ENCODE results near the gene IQSEC1. TPM values are rescaled to one million over a fixed set of nuclear protein-coding genes. Genes with fewer than 3 reads are reported as not detected.

IQSEC1 gene
- total RNA-seq, 1 experiment from 2014 or later, result 28.1 TPM

GRCh38 chr3:12994607-12995388 lies 78.4 kb downstream of the IQSEC1 start (continued):
- TF ChIP-seq, protein P1, sequence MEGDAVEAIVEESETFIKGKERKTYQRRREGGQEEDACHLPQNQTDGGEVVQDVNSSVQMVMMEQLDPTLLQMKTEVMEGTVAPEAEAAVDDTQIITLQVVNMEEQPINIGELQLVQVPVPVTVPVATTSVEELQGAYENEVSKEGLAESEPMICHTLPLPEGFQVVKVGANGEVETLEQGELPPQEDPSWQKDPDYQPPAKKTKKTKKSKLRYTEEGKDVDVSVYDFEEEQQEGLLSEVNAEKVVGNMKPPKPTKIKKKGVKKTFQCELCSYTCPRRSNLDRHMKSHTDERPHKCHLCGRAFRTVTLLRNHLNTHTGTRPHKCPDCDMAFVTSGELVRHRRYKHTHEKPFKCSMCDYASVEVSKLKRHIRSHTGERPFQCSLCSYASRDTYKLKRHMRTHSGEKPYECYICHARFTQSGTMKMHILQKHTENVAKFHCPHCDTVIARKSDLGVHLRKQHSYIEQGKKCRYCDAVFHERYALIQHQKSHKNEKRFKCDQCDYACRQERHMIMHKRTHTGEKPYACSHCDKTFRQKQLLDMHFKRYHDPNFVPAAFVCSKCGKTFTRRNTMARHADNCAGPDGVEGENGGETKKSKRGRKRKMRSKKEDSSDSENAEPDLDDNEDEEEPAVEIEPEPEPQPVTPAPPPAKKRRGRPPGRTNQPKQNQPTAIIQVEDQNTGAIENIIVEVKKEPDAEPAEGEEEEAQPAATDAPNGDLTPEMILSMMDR (IDR thresholded peaks at IDR 0.05 in 2 of 3, conservative IDR thresholded peaks at IDR 0.05 in 1 of 3; ENCODE audit: borderline replicate concordance in 1 of 3, insufficient read depth in 1 of 3, low read depth in 2 of 3, low read length in 2 of 3), result peak in 2 of 3 experiments; percentile 79 to 87; a peak in 4 of 6 replicates
- TF ChIP-seq ATF3 (IDR thresholded peaks at IDR 0.05) (no peak), RAD21 (IDR thresholded peaks at IDR 0.05; ENCODE audit: low read depth) (no peak), JUND (IDR thresholded peaks at IDR 0.05) (no peak)

GRCh38 chr3:12994357-12994606 lies 78.9 kb downstream of the IQSEC1 start:
- BruUV-seq (replicated peaks), result no TSS peak
- Histone ChIP-seq H3K4me1 (ENCODE audit: control insufficient read depth in 1 of 2, insufficient read depth in 2 of 2, low read length in 2 of 2) (peaks cover 16 to 38% of the 10 kb centered on the region in 2 experiments), H3K36me3 (ENCODE audit: control insufficient read depth in 1 of 2, insufficient read depth in 2 of 2, low read length in 2 of 2) (no peaks in the 10 kb centered on the region), H3K79me2 (ENCODE audit: insufficient read depth, low read length) (no peaks in the 10 kb centered on the region), H4K20me1 (ENCODE audit: insufficient read depth) (no peaks in the 10 kb centered on the region), H3K27me3 (ENCODE audit: insufficient read depth, low read length) (no peaks in the 10 kb centered on the region), H3K27ac (ENCODE audit: low read depth, low read length) (peak overlapping the region; percentile 73), H3K9me2 (ENCODE audit: insufficient read depth) (no peaks in the 10 kb centered on the region), H3K4me3 (replicated peaks in 1 of 2; ENCODE audit: low read depth in 1 of 2, low read length in 2 of 2) (peak overlapping the region; percentile 83 to 94), H3K9me3 (ENCODE audit: control insufficient read depth in 1 of 2, insufficient read depth in 1 of 2, low read depth in 1 of 2, low read length in 2 of 2) (no peaks in the 10 kb centered on the region), H2AFZ (ENCODE audit: low read depth, low read length, poor library complexity, severe bottlenecking) (no peak overlapping the region), H3K4me2 (ENCODE audit: low read length) (peak overlapping the region; percentile 100), H3K9ac (ENCODE audit: low read length) (peak overlapping the region; percentile 79)
- RAD21 ChIA-PET (ENCODE audit: low non-redundant PET in 1 of 2, low total read pairs in 2 of 2, uncharacterized antibody in 2 of 2, unreplicated experiment in 2 of 2), result no interaction called here
- POLR2A ChIA-PET, result interaction anchor here (1.2 kb wide), 1 partner anchor 9 kb away, joined by 7 read pairs; no protein-coding TSS in a partner anchor
- TF ChIP-seq POLR2AphosphoS5 (IDR thresholded peaks at IDR 0.05; ENCODE audit: low read depth, low read length), result peak; percentile 25; the same call in 1 of the 2 replicates
- TF ChIP-seq TCF7L2 (IDR thresholded peaks at IDR 0.05; ENCODE audit: borderline replicate concordance, extremely low read depth, insufficient read depth, insufficient read length), result no peak
- TF ChIP-seq JUND (IDR thresholded peaks at IDR 0.05), result no peak
- TF ChIP-seq ZFX (IDR thresholded peaks at IDR 0.05), result no peak
- ATAC-seq (peak; percentile 62), DNase-seq (ENCODE audit: low read depth, low spot score) (no peak)
- intact Hi-C loops (cut with micrococcal nuclease), result loop anchor here (2.0 kb wide), 1 partner anchor 125 kb away; no protein-coding TSS in a partner anchor
- CTCF ChIA-PET, result interaction anchor here (1.6 to 3.0 kb wide), 2 partner anchors 10 to 29 kb away, joined by 8 to 35 read pairs; no protein-coding TSS in a partner anchor
